Measurements from ENCODE around the gene CTBP1.

Gene CTBP1

DNA sequence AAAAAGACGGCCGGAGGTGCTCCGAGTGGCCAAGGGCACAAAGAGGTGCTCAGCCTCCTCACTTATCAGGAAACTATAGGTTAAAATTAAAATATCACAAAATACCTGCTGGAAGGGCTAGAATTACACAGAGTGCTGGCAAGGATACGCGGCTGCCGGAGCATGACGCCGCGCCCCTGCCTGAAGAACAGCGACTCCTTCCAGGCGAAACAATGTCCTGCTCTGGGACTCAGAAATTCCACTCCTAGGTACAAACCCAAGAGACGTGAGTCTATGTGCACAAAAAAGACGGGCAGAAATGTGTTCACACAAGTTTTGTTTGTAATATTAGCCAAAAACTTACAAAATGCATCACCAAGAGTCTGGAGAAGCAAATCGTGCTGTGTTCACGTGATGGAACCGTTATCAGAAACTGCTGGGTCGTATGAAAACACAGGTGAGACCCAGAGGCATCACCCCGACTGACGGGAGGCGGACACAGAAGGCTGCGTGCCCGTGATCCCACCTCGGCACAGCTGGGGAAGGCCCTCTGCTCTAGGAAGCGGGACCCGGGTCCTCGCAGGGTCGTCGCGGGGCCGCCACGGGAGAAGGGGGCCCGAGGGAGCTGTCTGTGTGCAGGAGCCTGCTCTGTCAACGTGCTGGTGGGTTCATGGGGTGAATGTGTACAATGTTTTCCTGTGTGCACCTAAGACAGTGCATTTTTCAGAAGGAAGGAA lies 27.6 kb downstream of the CTBP1 start:
- DNase-seq = no peak

DNA sequence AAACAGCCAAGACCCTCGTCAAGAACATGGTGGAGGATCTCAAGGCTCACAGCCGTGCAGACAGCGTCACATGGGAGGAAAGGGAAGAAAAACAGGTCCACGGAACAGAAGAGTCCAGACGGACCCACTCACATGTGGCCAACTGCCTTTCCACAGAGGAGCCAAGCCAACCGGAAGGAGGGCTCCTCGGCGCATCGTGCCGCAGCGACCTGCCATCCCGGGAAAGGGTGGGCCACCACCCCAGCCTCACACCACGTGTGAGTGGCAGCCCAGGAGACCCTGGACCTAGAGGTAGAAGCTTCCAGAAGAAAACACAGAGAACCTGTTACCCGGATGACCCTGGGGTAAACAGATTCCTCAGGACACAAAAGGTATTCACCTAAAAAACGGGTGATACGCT lies 28.4 kb downstream of the CTBP1 start:
- DNase-seq = no peak

DNA sequence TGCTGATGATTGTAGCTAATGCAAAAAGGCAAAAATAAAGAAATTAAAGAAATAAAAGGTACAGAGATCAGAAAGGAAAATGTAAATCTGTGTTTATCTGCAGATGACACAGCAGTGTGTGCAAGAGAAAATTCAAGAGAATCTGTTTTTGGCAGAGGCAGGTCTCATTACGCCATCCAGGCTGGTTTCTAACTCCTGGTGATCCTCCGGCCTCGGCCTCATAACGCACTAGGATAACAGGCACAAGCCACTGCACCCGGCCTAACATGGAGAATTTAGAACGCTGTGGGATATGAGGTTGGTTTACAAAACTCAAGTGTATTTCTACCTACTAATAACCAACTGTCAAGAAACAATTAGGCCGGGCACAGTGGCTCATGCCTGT lies 29.4 kb downstream of the CTBP1 start:
- DNase-seq = no peak

DNA sequence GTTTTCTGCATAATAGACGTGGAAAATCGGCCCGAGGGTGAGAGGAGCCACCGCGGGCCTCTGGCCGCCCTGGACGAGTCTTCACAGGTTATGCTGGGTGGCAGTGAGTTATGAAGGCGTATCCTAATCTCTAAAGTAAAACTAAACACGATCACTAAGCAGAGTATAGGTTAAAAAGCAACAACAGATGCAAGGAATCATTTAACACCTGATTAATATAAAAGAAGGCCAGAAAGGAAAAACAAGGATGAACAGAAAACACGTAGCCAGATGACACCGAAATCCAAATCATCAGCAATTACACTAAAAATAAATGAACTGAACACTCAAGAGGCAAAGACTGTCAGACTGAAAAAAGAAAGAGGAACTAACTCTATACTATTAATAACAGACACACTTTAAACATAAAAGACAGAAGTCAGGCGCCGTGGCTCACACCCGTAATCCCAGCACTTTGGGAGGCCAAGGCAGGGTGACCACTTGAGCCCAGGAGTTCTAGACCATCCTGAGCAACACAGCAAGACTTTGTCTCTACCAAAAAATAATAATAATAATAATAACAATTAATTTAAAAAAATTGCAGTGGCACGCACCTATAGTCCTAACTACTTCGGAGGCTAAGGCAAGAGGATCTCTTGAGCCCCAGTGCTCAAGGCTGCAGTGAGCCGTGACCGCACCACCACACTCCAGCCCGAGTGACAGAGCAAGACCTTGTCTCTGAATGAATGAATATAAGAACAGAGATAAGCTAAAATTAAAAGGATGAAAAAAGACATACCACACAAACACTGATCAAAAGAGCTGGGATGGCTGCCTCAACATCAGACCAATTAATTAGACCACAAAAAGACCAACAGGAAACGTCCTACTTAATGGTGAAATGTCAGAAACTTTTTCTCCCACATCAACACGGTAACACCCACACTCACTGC lies 30.0 kb downstream of the CTBP1 start:
- DNase-seq = no peak

DNA sequence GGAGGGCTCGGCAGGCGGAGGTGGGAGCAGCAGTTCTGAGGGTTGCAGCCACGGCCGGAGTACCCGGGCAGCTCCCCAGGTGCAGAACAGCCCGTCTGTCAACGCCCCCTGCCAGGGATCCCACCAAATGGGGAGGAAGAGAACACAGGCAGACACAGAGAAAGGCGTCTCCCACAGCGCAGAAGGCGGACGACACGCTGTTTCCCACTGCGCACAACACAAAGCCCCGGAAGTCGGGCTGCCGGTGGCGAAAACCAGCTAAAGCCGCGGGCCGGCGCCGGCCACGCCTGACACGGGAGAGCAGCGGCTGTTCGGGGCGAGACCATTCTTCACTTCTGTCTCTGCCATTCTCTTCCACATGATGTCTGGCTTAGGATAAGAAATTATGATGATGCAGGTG lies 31.6 kb downstream of the CTBP1 start:
- DNase-seq = no peak

- DNase-seq = no peak
Measured at GRCh38 chr4:1216869-1217294, 32.0 kb downstream of the CTBP1 start.

DNA sequence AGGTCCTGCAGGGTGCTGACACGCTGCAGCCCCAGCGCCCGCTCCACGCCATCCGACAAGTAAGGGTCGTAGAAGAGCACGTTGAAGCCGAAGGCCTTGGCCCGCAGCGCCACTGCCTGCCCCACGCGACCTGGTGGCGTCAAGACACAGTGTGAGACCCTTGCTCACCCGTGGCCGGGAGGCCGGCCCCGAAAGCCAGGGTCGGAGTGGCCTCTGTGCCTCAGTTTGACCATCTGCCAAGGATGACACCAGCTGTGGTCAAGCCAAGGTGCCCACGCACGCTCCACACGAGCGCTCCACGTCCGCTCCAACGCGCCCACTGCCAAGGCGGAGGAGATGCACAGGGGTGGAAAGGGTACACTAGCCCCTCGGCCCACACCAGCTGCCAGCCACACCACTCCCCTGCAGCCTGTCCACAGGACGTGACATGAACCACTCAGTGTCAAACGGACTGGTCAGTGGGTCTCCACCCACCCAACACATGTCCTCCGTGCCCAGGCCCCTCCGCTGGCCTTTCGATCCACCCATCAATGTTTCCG lies 32.8 kb downstream of the CTBP1 start:
- no peak for DNase-seq

DNA sequence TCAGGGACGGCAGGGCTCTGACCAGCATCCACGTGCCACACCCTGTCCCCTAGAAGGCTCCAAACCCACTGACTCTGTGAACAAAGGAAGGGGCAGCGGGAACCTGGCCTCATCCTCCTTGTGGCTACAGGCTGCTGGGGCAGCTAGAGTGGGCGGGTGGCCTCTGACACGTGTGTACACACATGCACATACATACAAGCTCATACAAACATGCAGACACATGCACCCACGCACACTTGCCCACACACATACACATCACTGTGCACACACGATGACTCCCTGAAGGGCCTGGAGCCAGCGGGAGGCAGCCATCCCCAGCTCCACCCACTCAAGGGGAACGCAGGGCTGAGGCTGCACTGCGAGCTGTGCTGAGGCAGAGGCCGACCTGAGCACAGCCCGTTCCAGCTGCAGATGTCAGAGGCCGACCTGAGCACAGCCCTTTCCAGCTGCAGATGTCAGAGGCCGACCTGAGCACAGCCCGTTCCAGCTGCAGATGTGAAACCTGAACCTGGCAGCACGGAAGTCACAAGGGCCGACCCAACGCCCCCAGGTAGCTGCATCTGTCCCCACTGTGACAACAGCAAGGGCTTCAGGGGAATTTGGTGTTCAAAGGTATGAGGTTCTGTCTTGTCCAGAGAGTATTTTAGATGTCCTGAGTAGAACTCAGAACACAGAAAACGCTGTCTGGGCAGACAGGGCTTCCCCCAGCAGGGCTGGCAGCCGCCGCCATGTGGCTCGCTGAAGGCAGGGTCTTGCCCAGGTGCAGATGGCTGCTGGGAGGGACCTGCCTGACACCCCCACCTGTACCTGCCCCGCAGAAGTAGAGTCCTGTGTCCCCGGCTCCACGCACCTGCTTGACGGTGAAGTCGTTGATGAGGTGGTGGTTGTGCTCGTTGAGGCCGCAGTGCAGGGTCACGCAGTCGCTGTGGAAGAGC lies 33.5 kb downstream of the CTBP1 start:
- no peak for DNase-seq

DNA sequence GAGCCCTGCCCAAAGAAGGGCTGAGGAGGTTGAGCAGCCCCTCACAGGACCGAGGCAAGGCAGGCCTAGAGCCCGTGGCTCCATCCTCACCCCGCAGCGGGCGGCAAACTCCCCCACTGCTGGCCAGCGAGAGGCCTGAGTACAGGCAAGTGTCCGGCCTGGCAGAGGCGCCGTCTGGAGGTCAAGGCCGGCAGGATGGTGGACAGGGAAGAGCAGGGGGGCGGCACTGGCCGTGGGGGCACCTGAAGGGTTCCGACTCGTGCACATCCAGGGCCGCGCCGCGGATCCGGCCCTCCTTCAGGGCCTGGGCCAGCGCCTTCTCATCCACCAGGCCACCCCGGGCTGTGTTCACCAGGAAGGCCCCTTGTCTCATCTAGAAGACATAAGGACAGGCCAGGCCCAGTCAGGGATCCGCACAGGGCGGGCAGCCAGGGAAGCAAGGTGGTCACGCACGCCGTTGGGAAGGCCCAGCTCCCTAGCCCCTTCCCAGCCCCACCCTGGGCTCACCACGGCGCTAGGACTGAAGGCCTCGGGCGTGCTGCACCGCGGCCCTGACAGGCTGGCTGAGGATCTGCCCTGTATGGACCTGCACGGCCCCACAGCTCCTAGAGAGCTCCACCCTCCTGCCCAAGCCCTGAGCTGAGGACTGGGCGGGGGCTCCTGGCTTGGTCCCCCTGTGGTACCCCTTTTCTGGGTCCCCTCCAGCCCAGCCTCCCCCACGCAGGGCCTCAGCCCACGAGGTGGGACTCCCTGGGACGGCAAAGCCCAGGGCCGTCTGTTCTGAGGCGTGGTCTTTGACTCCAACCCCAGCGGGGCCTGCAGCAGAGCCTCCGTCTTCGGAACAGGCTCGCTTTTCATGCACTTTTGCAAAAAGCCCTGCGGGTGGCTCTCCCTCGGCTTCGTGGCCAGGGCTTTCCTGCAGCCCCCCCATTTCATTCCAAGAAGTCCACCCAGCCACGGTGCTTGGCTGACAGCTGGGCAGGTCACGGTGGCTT lies 34.5 kb downstream of the CTBP1 start:
- DNase-seq = no peak

DNA sequence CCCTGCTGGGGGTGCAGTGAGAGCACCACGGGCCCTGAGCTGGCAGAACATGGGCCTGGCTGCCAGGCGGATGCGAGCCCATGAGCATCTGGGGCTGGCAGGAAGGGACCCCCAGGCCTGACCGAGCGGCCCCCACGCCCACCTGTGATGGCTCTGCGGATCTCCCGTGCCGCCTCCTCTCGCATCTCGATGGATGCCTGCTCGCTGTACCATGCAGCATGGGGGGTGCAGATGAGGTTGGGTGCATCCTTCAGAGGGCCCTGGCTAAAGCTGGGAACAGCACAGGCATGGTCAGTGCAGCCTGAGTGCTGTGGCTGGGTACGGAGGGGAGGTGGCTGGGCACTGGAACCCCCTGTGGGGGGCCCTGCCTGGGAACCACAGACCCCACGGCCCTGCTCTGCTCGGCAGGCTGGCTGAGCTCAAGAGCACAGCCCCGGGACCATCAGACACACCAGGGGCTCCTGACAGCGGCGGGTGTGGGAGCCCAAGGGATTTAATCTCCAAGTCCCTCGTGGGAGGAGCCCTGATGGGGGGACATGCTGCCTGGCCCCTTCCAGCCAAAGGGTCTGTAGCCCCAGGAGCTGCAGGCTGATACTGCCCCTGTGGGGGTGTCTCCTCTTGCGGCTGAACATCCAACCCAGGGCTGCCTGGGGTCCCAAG lies 35.5 kb downstream of the CTBP1 start:
- DNase-seq = no peak

- DNase-seq = no peak
Measured at GRCh38 chr4:1212546-1213335, 36.2 kb downstream of the CTBP1 start.

DNA sequence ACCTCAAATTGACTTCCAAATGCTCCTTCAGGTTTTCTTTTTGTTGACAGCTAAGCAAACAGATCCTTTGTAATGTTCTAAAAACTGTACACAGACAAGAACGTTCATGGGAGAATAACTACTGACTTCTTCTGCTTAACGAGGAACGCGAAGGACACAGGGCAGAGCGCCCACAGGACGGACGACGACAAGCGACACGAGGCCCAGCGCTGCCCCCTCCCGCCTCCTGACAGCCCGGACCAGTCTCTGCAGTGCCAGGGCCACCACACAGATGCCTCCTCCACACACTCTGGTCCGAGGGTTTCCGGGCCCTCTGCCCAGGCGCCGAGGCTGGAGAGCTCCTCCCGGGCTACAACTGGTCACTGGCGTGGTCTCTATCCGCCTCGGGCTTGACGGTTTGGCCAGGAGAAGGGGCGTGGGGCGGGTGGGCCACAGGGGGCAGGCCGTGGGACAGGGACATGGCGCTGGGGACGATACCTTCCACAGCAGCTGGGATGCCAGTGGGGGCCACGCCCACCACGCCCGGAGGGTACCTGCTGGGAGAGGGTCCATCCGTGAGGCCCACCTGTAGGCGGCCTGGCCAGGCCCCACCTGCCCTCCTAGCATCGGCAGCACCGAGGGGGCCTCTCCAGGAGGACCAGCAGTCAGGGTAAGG lies 36.9 kb downstream of the CTBP1 start:
- DNase-seq = no peak

- no peak for DNase-seq
Measured at GRCh38 chr4:1211371-1211770, 37.6 kb downstream of the CTBP1 start.

GRCh38 chr4:1210971-1211370 lies 38.0 kb downstream of the CTBP1 start:
- DNase-seq = no peak

- DNase-seq = no peak
Measured at GRCh38 chr4:1210241-1210841, 38.6 kb downstream of the CTBP1 start.

DNA sequence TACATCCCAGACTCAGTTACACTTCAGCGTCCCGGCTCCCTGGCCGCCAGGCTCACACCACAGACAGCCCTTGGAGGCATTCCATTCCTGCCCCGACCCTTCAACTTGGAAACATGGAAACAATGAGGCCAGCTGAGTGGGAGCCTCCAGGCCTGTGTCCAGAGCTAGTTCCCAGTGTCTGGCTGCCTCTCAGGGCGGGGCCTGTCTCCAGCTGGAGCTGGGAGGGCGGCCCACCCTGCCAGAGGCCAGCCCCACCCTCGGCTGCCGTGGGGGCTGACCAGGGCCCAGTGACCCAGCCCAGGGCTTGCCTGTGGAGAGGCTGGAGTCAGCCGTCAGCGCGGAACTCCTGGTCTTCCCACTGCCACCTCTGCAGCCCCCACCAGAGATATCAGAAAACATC lies 39.1 kb downstream of the CTBP1 start:
- DNase-seq = no peak

DNA sequence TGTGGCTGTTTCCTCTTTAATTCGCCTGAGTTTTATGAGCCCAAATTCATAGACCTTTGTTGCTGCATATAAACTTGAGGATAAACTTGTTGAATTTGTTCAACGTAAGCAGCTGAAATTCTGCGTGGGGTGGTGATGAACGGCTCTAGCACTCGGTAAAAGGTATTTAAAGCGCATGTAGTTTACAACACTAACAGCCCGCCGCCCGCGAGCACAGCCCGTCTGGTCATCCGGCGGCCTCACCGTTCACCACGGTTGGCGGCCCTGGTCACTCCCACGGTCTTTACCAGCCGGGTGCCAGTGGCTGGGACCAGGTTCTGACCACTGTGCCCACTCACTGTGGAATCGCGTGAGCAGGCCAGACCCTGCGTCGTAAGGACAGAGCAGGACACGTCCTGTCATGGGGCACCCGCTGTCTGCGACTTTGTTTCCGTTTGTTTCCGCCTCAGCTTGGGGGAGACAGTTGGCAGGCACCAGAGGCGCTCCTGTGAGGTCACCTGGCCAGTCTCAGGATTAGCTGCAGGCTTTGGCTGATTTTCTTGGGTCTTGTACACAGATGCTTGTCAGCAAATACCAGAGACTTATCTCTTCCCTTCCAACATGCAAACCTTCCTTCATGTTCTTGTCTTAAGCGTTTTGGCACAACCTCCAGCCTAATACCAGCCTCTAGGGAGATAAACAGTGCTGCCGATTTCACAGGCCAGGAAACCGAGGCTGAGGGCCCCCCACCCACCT lies 39.8 kb downstream of the CTBP1 start:
- DNase-seq = no peak

GRCh38 chr4:1208266-1208961 lies 40.5 kb downstream of the CTBP1 start:
- no peak for DNase-seq
